ENCODE measurements around the gene GBGT1.
A peak's percentile ranks its signal among the peaks of the same experiment; 100 is the strongest.
"Not testable (repeated sequence)": the region's sequence is repeated elsewhere in the genome, so short reads cannot be mapped to it uniquely, and the experiment has no call there.

The GBGT1 gene

DNA sequence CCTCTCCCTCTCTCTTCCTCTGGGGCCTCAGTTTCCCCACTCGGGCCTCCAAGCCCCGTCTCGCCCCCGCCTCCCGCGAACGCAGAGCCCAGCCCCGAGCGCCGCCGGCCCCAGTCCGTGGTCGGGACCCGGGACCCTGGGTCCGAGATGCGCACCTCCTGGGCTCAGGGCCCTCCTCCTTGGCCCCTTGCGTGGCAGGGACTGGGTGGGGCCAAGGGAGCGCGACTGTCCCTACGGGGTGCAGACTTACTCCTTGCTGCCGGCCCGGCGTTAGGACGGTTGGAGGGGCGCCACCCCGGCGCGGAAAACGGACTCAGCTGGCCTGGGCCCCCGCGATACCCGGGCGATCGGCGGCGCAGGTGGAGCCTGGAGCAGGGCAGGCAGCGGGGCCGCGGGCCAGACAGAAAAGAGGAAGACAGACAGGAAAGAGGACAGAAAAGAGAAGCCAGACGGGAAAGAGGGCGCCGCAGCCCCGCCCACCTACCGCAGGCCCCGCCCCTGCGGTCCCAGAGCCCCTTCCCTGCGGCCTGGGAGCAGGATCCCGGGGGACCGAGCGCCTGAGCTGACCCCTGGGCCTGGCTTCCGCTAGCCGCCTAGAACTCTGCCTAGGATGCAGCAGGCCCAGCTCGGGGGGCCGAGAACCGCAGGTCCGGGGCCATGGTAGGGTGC, at the start of gene GBGT1:
Gene GBGT1 (minus strand): TSS at position 411 of the 669 bp plus-strand sequence. CDS start 1,502 bp downstream, outside the sequence.
- DNase-seq (peak; percentile 55), ATAC-seq (peak; percentile 44)

DNA sequence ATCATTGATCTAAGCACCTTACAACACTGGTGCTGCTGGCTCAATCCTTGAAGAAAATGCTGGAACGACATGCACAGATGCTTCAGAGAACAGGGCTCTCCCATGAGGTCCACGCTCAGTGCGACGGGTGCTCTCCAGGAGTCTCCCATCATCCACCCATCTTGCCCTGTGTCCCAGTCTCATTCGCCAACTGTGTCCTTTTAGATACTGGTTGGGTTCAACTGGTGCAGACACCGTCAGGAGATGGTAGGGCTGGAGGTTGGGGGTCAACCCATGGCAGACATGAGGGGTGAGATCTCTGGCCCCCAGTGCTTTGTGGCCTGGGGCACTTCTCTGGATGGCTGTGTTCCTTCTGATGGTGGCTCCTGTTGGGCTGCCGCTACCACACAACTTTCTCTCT, 46.9 kb upstream of the GBGT1 start:
- ATAC-seq, result no peak
- no peak for DNase-seq

DNA sequence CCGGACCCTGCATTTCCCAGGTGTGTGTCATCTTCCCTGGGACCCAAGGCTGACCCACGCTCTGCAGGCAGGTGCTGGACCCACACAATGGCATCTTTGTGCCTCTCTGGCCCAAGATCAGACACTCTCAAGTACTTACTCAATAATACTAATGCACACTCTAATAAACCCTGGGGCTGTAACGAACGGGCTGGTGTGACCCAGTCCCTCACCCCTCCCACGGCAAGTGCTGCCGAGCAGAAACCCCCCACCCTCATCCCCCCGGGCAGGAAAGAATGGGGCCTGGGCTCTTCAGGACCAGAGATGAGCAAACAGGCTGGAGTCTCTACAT, 46.5 kb upstream of the GBGT1 start:
- DNase-seq (no peak), ATAC-seq (no peak)

DNA sequence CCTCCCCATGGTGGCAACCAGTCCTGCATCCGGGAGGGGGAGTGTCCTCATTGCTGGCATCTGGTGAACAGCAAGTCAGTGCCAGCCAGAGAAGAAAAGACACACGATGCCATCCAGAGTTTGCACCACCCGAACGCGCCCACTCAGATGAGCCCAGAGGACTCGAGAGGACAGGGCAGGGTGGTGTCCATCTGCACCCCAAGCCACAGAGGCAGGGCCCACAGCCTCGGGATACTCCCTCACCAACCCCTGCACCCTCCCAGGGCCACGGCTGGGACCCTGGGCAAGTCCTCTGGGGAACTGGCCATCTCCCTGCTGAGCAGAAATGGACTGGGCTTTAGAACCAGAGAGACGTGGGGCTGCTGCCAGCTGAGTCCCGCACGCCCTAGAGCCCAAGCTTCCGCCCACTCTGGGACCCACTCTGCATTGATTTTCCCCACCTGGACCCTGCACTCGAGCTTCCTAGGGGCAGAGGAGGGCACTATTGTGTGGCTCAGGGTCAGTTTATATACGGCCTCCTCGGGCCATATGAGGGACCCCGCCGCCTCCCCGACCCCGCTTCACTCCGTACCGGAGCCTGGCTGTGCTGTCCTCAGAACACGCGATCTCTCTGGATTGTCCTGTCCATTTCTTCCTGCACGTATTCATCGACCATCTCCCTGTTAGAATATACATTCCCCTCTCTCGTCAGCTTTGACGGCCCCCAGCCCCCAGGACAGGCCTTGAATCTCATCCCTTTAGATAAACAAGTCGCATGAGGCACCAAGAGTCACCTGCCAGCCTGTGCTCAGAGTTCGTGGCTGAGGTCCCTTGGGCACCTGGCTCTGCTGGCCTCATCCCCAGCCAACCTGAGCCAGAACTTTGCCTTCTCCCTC, 45.9 kb upstream of the GBGT1 start:
- not testable (repeated sequence) for DNase-seq, ATAC-seq

DNA sequence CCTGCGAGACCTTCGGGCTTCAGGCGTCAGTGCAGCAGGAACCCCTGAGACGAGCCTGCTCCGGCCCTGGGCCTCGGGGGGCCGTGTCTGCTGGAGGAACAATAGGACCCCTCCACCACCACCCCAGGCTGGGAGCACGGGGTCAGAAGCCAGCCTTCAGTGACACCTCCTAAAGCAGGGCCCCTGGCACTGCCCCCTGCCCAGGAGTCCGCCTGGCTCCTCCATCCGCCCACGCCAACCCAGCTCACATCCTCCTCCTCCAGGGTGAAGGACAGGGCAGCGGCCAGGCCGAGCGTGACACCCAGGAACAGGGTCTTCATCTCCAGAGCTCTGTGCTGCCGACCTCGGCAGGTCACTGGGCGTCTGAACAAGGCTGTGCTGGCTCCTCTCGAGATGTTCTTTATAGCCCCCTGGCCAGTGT, 45.2 kb upstream of the GBGT1 start, which contains the start of gene OBP2B:
Gene OBP2B (minus strand): TSS at position 371 of the 421 bp plus-strand sequence. CDS start 51 bp downstream, at position 320.
- not testable (repeated sequence) for DNase-seq, ATAC-seq

DNA sequence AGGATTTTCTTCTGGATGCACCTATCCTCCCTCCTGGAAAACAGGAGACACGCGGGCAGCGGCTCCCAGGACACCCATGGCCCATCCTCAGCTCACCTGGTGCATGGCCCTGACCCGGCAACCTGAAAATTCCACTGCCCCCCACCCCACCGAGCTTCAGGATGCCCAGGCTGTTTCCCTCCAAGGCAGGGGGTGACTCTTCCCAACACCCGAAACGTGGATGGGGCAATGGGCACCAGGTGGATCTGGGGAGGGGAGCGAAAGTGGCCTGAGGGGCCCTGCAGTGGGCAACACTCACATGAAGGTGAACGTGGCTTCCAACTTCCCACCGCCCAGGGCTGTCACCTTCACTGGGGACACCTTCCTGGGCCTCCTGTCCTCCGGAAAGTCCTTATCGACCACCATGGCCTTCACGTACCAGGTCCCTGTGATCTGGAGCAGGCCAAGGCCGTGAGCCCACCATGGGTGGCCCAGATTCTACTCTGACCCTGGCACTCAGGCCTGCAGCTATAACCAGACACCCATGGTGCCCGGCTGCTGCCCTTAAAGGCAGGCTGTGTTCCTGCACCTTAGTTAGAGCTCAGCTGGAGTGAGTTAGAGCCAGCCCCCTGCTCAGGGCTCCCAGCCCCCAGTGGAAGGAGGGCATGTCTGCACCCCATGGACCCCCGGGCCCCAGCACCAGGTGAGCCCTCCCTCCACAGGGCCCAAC, 44.6 kb upstream of the GBGT1 start:
- DNase-seq, ATAC-seq: not testable (repeated sequence)

- DNase-seq, result no peak
- ATAC-seq, result no peak
Measured at GRCh38 chr9:133207540-133208170, 43.9 kb upstream of the GBGT1 start.

DNA sequence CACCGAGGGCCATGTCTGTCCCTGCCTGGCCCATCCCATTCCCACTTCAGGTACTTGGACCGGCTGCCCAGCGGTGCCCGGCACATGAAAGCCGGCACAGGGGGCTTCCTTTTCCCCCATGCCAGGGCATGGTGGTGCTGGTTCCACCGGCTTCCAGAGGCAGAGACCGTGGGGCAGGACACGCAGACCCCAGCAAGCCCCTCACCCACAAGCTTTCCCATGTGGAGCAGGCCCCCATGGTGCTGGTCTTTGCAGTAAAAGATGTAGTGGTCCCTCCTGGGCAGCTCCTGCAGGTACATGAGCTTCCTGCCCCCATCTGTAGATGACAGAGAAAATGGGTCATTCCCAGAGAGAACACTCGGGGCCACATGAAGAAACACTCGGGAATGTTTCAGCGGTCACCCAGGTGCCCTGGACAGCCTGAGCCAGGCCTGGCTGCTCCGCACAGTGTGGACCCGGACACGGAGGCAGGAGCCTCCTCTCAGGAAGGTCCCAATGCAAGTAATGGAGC, 43.4 kb upstream of the GBGT1 start:
- DNase-seq (no peak), ATAC-seq (no peak)

- no peak for DNase-seq
- no peak for ATAC-seq
Measured at GRCh38 chr9:133205996-133206931, 42.5 kb upstream of the GBGT1 start.

- not testable (repeated sequence) for DNase-seq, ATAC-seq
Measured at GRCh38 chr9:133205481-133205887, 41.8 kb upstream of the GBGT1 start.

- no peak for DNase-seq
- ATAC-seq, result no peak
Measured at GRCh38 chr9:133204993-133205336, 41.3 kb upstream of the GBGT1 start.

DNA sequence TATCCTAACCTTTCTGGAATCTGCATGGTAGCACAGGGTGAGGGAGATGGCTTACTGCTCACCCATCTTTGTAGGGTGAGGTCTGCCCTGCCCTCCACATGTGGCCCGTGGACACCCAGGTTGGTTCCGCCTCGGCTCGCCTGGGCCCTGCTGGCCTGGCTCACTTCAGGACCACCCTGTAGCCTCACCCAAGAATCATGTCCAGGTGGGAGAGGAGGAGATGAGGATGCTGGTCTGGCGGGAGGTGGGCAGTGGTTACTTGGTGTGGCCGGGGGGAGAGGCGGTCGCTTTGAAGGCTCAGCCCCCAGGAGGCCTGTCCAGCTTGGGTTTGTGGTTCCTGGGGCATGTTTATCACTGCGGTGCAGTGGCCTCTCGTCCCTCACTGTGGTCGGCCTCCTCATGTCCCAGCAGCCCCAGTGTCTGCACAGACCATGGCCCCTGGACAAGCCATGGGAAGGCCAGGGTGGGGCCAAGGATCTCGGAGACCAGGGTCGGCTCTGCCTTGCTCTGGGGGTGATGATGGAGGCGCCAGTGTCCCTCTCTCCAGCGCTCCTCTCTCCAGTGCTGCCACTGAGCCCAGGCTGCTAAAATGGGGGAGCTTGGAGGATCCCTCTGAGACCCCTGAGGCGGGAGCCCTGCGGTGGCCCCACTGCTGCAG, 40.8 kb upstream of the GBGT1 start:
- DNase-seq, result no peak

DNA sequence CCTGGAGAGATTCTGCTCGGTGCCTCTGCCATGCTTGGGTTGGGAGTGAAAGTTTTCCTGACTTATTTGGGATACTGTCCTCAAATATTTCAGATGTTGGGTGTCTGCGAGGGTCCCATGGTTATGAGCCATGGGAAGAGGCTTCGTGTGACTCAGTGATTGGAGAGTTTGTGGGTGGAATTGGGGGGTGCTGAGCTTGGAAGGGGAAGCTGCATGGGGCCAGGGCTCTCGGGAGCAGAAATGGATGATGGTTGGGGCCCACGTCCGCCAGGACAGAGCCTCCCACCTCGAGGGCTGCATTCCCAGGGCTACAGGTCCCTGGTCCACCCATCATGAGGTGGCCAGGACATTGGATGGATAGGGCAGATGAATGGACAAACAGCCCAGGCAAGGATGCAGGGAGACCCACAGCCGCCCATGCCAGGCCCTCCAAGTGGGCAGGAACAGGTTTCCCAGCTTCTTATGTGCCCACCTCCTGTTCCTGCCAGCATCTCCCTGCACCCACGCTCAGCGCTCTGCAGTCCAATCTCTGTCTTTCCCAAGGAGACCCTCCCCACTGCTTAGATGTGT, 39.9 kb upstream of the GBGT1 start:
- ATAC-seq (no peak), DNase-seq (no peak)

More for the DNA sequence above, 40.8 kb upstream of the GBGT1 start:
- ATAC-seq, result no peak

DNA sequence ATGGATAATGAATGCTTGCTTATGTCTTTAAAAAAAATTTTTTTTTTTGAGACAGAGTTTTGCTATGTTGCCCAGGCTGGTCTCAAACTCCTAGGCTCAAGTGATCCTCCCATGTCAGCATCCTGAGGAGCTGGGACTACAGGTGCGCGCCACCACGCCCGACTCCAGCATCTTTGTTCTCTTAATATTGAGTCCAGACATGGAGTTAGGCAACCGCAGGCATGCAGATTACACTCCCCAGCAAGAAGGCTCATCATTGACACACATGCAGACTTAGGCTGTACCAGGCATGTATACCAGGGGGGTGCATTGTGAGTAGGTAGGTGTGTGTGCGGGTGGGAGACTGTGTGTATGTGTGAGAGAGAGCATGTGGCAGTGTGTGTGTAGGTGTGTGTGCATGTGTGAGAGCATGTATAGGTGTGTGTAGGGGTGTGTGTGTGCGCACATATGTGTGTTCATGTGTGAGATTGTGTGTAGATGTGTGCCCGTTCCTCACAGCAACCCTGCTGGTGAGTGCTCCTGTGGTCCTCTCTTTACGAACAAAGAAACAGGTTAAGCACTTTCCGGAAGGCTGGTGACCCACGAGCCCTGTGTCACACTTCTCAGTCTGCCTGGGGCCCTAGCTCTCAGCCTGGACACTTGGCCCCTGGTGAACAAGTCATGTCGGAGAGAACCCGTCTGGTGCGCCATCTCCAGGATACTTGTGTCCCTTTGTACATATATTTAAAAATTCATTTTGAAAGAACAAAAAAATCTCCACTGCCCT, 39.2 kb upstream of the GBGT1 start:
- ATAC-seq (no peak), DNase-seq (no peak)

DNA sequence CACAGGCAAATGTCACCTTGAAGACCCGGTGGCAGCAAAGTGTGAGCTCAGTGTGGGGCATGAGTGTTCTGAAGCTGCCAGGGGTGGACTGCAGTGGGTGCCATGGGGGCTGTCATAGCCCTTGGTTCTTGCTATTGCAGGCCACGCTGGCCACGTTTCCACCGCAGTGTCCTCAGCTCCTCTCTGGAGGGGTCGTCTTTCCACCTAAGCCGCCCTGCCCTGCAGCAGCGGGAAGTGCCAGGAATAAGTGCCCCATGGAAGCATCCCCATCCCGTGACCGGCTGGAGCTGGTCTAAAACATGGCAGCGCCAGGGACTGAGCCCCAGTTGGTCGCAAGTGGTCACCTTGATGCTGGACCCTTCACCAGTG, 38.4 kb upstream of the GBGT1 start:
- no peak for DNase-seq
- no peak for ATAC-seq

GRCh38 chr9:133201424-133202144, 37.9 kb upstream of the GBGT1 start:
- DNase-seq, result no peak
- ATAC-seq, result no peak

DNA sequence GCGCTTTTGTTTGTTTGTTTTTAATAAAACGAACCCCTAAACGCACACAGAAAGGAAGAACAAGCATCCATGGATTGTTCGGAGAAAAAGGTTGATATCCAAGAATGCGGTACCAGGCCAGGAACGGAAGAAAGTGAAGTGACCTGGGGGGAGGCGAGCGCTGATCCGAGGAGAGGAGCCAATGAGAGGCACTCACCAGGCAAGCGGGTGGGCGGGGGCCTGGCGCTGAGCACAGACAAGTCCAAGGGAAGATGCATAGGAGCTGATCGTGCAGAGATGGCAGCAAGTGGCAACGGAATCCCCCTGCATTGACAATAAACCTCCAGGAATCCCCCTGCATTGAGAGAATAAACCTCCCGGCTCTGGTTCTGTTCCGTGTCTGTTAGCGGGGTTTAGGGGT, 36.9 kb upstream of the GBGT1 start:
- no peak for ATAC-seq
- DNase-seq, result no peak

DNA sequence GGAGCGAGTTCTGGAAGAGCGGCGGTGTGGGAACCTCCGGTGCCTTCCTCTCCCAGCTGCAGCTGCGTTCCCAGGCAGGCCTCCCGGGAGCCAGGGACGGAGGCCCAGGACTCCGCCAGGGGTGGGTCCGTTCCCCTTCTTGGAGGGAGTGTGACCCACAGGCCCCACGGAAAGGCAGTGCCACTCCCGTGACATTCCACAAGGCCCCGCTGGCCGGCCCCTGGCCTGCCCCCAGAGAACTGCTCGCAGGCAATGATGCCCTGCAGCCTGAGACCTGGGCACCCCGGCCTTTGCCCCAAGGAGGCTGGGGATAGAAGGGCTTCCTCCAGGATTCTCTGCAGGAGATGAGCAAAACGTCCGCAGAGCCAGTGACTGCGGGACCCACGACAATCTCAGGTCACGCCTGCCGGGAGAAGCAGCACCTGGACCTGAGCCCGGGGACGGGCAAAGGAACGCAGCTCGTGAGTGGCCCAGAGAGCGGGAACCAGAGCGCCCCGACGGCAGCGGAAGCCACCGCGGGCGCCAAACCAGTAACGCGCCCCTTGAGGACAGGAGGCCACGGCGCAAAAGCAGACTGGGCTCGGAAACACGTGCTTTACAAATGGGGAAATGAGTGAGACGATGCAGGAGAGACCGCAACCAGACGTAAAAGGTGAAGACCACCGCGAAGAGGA, 36.1 kb upstream of the GBGT1 start:
- peak; percentile 37 for ATAC-seq
- peak; percentile 24 for DNase-seq

Data from stimulated activated naive CD8-positive, alpha-beta T cell treated with anti-CD3 and anti-CD28 coated beads, Interleukin-15, Interleukin-2, amounts not matched to agents 100 U/mL and 50 U/mL, for 24 hours (primary cell).